ENCODE results near the gene DNAH11.
"Not testable (repeated sequence)": the region's sequence is repeated elsewhere in the genome, so short reads cannot be mapped to it uniquely, and the experiment has no call there.

Gene DNAH11

DNA sequence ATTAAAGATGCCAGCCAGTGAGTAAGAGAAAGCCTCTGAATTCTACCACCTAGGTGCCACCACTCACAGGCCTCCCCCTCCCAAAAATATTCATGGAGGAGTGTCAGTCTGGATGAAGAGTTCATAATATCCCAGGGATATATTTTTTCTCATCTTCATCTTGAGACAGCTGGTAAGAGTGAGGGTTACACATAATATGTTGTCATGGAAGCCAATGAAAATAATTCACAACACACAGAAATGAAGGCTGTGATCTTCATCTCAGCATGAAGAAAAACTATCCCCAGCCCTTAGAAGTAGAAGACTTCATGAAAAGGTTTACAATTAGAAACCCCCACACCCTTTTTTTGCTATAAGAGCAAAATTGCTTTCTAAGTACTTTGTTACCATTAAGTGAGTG lies 175.6 kb downstream of the DNAH11 start:
- DNase-seq: no peak

GRCh38 chr7:21719846-21720245 lies 177.0 kb downstream of the DNAH11 start:
- DNase-seq: no peak

DNA sequence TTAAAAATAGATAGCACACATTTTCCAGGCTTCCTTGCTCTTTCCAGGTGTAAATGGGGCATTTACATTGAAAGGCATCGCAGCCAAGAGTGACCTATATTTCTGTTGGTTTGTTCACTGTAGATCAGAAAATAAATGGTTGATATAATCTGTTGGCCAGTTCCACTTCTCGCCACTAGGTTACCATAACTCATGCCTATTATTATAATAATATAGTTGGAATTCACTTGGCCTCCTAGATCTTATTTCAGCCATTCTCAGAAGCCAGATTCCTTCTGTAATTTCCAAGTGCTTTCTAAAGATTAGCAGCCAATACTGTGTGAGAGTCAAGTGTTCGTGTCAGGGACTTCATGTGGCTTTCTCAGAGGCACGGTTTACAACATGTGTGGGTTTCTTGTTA lies 179.5 kb downstream of the DNAH11 start:
- no peak for DNase-seq

- DNase-seq: no peak
Observed at GRCh38 chr7:21724562-21724961, 181.7 kb downstream of the DNAH11 start.

DNA sequence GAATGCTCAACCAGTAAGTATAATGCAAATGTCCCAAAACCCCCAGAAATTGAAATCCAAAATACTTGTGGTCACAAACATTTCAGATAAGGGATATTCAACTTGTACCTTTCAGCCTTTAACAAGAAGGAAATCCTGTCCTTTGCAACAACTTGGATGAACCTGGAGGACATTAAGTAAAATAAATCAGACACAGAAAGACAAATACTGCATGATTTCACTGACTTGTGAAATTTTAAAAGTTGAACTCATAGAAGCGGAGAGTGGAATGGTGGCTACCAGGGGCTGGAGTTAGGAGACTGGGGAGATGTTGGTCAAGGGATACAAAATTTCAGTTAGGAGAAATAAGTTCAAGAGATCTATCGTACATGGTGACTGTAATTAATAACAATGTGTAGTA lies 187.6 kb downstream of the DNAH11 start:
- DNase-seq: no peak

- no peak for DNase-seq
Observed at GRCh38 chr7:21731977-21732376, 189.1 kb downstream of the DNAH11 start.

- DNase-seq: not testable (repeated sequence)
Observed at GRCh38 chr7:21732956-21733355, 190.1 kb downstream of the DNAH11 start.

DNA sequence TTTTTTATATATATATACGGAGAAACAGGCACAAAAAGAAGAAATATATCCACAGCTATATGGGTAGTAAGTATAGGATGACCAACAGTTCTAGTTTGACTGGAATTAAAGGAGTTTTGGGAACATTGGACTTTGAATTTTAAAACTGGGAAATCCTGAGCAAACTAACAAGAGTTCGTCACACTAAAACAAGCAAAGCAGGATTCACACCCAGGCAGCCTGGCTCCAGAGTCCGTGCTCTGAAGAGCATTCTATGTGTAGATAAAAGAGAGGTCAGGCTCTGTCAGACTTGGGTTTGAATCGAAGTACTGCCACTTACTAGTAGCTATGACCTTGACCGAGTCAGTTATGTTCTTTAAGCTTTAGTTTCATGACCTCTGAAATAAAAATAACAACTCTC lies 191.0 kb downstream of the DNAH11 start:
- no peak for DNase-seq

GRCh38 chr7:21743493-21743892 lies 200.7 kb downstream of the DNAH11 start:
- no peak for DNase-seq

DNA sequence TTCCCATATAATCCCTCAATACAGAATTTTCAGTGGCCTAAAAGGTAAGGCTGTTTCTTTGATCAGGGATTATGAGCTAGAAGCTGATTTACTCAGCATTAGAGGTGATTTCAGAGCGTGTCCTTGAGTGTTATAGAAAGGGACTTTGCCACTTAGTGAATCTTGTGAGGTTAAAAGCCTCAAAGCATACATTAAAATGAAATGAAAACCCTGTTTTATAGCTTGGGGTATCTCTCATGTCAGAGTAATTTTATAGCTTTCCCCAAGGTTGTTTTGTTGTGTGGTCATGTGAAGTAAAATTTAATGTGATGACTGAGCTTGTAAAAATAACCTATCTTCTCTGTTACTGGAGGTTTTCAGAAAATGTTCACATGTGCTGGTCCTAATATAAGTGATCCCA lies 204.1 kb downstream of the DNAH11 start:
- DNase-seq: no peak

GRCh38 chr7:21747806-21748205 lies 205.0 kb downstream of the DNAH11 start:
- DNase-seq: no peak

- DNase-seq: no peak
Observed at GRCh38 chr7:21749378-21749777, 206.5 kb downstream of the DNAH11 start.

DNA sequence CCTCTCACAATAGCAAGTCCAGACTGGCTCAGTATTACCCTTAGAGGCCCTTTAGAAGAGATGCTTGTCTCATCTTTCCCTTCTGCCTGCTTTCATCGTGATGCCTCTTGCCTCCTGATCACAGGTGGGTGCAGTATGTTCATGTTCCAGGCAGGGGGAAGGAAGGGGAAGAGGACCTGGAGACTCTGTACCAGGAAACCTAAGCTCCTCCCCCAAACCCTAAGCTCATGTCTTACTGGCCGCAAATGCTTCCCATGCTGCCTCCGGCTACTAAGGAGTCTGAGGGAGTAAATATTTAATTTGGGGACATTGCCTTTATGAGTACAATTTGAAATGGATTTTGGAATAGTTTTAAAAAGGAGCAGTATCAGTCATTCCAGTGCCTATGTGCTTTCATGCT lies 210.2 kb downstream of the DNAH11 start:
- DNase-seq: no peak

GRCh38 chr7:21754963-21755362 lies 212.1 kb downstream of the DNAH11 start:
- no peak for DNase-seq

GRCh38 chr7:21757537-21758282 lies 214.9 kb downstream of the DNAH11 start:
- DNase-seq: no peak

DNA sequence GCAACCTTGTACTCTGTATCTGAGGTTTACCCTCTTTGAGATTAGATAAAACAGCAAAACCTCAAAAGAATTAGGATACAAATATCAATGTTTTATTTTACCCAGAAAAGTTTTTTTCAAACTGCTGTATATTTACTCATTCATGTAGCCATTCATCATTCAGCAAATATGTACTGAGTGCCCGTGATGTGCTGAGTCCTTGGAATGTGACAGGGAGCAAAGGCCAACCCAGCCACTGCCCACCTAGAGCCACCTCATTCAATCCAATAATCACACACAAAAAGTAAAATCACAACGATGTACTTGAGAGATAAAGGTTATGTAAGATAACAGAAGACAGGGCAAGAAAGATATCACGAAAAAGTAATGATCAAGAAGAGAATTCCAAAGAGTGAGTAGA lies 215.4 kb downstream of the DNAH11 start:
- no peak for DNase-seq

GRCh38 chr7:21762469-21762868 lies 219.6 kb downstream of the DNAH11 start:
- DNase-seq: no peak

GRCh38 chr7:21763818-21764217 lies 221.0 kb downstream of the DNAH11 start:
- DNase-seq: no peak

GRCh38 chr7:21766218-21766617 lies 223.4 kb downstream of the DNAH11 start:
- no peak for DNase-seq

DNA sequence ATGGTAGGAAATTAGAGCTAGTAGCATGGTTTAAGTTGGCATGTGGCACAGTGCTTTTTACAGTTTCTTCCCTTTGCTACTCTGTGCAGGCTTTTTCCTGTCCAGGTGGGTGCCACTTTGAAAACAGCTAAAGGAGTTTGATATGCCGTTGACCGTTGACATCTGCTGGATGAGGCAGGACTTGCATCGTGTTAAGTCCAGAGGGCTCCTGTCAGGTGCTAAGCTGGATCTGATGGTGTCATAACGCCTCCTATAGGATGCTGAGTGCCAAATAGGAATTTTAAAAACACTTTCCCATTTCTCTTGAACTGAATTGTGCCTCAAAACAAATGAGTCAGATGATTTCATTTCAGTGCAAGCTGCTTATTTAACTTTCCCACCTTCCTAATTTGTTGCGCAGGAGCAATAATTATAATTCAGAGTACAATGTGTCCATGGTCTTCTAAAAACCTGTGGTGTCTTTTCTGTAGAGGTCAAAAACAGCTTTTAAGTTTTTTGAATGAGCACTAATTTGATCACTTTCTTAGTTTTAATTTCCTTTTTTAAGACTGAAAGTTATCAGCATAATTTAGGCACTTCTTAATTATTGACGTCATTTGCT lies 224.6 kb downstream of the DNAH11 start:
- peak; percentile 87 for DNase-seq

DNA sequence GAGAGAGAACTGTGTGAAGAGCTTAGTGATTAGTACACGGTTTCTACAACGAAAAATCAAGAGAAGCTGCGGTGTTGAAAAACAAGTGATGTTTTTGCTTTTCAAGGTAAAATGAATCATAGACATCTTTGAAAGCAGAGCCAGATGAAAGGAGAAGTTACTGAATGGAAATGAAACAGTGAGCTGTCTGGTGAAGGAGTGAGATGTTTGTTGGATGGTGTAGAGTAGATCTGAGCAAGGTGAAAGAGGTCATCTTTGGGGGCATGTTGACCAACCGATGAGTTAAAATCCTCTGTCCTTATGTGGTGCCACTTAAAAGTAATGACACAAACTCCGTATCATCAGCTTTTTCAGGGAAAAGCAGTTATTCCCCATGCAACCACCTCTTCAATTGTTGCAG lies 225.4 kb downstream of the DNAH11 start:
- no peak for DNase-seq

- no peak for DNase-seq
Observed at GRCh38 chr7:21771266-21771665, 228.4 kb downstream of the DNAH11 start.

DNA sequence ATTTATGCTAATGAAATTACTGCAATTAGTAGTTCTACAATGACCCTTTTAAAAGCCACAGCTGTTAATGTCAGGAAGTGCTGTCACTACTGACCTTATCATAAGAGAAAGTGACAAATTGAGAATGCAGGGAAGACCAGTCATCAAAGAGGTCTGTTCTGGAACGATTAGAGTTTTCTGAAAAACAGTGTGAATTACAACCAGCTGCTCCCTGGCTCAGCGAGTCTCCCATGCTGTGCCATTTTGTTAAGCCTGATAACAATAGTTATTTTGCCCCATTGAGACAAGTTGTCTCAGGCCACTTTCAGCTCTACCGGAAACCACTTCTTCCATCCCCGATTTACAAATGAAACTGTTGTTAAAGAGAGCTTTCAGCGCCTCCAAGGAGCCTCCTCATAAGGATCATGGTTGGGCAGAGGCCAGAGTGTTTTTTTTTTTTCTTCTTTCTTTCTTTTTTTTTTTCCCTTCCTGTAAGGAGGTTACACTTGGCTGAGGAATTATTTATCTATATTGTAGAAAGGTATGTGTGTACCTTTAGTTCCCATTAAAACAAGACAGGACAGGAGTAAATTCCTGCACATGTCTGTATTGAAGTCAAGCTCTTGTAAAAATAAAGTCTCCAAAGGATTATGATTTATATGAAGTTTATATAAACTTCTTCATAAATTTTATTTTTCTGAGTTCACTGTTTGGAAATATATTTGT lies 229.2 kb downstream of the DNAH11 start:
- DNase-seq: no peak

DNA sequence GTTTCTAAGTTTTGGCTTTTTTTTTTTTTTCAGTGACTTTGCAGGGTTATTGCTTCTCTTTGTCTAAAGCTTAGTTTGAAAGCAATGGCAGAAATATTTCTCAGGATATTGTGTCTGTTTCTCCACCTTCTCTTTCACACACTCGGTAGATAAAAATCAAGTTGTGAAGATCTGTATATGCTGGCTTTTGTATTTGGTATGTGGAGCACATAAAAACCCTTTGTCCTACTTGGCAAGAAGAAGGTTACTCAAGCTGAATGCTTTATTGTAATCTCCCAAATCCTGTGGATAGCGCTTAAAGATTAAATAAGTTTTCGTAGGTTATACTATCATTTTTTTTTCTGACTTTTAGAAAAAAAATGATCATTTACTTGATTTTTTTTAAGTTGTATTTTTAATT lies 230.5 kb downstream of the DNAH11 start:
- no peak for DNase-seq

All from islet precursor cell (in vitro differentiated cells).